Keratinocyte (primary cell): ENCODE results near the gene JAKMIP1. TPM values are rescaled to one million over a fixed set of nuclear protein-coding genes. Genes with fewer than 3 reads are reported as not detected.

Experiments used
- DNase-seq: peaks from one replicate; pipeline ENCODE4 v3.0.0-alpha.2; 2011; ENCODE audit warnings: low read depth, missing footprints, low spot score
- FAIRE-seq: peaks from 2 replicates; lab custom pipeline; 2011; peaks lifted over from hg19 to GRCh38; lab: Jason Lieb, UNC
- H2AFZ ChIP-seq: 2 replicates; pipeline ENCODE4 v1.6.0; 2012; ENCODE audit warnings: low read length, control low read depth, inconsistent platforms; ENCODE audit not compliant: control insufficient read depth
- H3K27ac ChIP-seq: 2 replicates; pipeline ENCODE4 v1.5.1; 2011; ENCODE audit warnings: low read length; ENCODE audit not compliant: control insufficient read depth, insufficient read depth
- H3K27me3 ChIP-seq: 3 replicates; pipeline ENCODE4 v1.6.0; 2011; ENCODE audit warnings: low read length; ENCODE audit not compliant: control insufficient read depth, insufficient read depth; ENCODE audit errors: extremely low read depth
- H3K36me3 ChIP-seq, 2 experiments: 2 replicates in 1 of 2; 3 replicates in 1 of 2; pipeline ENCODE4 v1.5.1; 2011; ENCODE audit warnings: low read length in 2 of 2, mild to moderate bottlenecking in 1 of 2; ENCODE audit not compliant: control insufficient read depth in 2 of 2, insufficient read depth in 2 of 2; ENCODE audit errors: extremely low read depth in 1 of 2
- H3K4me1 ChIP-seq: 3 replicates; pipeline ENCODE4 v1.5.1; 2011; ENCODE audit warnings: low read length; ENCODE audit not compliant: control insufficient read depth, insufficient read depth; ENCODE audit errors: extremely low read depth
- H3K4me2 ChIP-seq: 3 replicates; pipeline ENCODE4 v1.6.0; 2011; ENCODE audit warnings: low read depth, low read length; ENCODE audit not compliant: control insufficient read depth, insufficient read depth; ENCODE audit errors: extremely low read depth
- H3K4me3 ChIP-seq, 3 experiments: fragments of 200-600 bp in 1 of 3; sonication (generic) in 1 of 3; 2 replicates in 2 of 3; 3 replicates in 1 of 3; pipeline ENCODE4 v1.5.1; 2011 to 2016; ENCODE audit warnings: low read length in 3 of 3, mild to moderate bottlenecking in 3 of 3, control low read depth in 2 of 3, inconsistent platforms in 1 of 3, low read depth in 1 of 3, mixed read lengths in 1 of 3, mixed run types in 1 of 3, moderate library complexity in 1 of 3; ENCODE audit not compliant: control insufficient read depth in 2 of 3, insufficient read depth in 2 of 3; ENCODE audit errors: extremely low read depth in 1 of 3
- H3K79me2 ChIP-seq: 2 replicates; pipeline ENCODE4 v1.6.0; 2012; ENCODE audit warnings: low read length; ENCODE audit not compliant: control insufficient read depth, insufficient read depth
- H3K9ac ChIP-seq: 3 replicates; pipeline ENCODE4 v1.6.0; 2011; ENCODE audit warnings: low read length; ENCODE audit not compliant: control insufficient read depth, insufficient read depth; ENCODE audit errors: extremely low read depth
- H3K9me1 ChIP-seq: 3 replicates; pipeline ENCODE4 v1.6.0; 2011; ENCODE audit warnings: low read length; ENCODE audit not compliant: control insufficient read depth, insufficient read depth; ENCODE audit errors: extremely low read depth
- H3K9me3 ChIP-seq: 2 replicates; pipeline ENCODE4 v1.5.1; 2012; ENCODE audit warnings: low read depth, low read length; ENCODE audit not compliant: control insufficient read depth
- H4K20me1 ChIP-seq: 3 replicates; pipeline ENCODE4 v1.6.0; 2011; ENCODE audit warnings: low read length; ENCODE audit not compliant: control insufficient read depth, insufficient read depth; ENCODE audit errors: extremely low read depth
- EZH2 ChIP-seq: IDR thresholded peaks from one replicate; pipeline ENCODE4 v1.6.1; 2012; ENCODE audit warnings: inconsistent platforms, mild to moderate bottlenecking, low read length, moderate library complexity
- dilution Hi-C: fragments of 300-500 bp; cut with MboI; formaldehyde crosslinking; loops from one replicate; pipeline ENCODE4 v1.7.0; 2020; ENCODE audit warnings: low sequenced_read_pairs; ENCODE audit not compliant: extremely low pct_ligation_motif_present
- polyA plus RNA-seq, 5 experiments: library from polyadenylated mRNA; depleted of rRNA in 3 of 5; stranded (reverse) in 3 of 5; stranded (forward) in 1 of 5; unstranded in 1 of 5; fragments of >200 nt; gene quantifications; 1 replicate in 1 of 5; 2 replicates in 3 of 5; 3 replicates in 1 of 5; pipeline versions ENCODE4 v1.2.1 to v1.2.3, GENCODE V29; 2011 to 2012; ENCODE audit warnings: missing spikeins in 2 of 5, low read depth in 1 of 5, low replicate concordance in 1 of 5
- TF ChIP-seq, protein P1 (sequence below), 3 experiments: IDR thresholded peaks in 1 of 3; conservative IDR thresholded peaks in 1 of 3; optimal IDR thresholded peaks in 1 of 3; 2 replicates in 2 of 3; 3 replicates in 1 of 3; pipeline versions ENCODE3 to v1.5.1; 2011; ENCODE audit warnings: low read length in 3 of 3, mild to moderate bottlenecking in 3 of 3, moderate library complexity in 2 of 3, control low read depth in 1 of 3, inconsistent platforms in 1 of 3; ENCODE audit not compliant: insufficient read depth in 2 of 3; ENCODE audit errors: extremely low read depth in 1 of 3

The JAKMIP1 gene
- polyA plus RNA-seq, 1 donor (not counting 4 experiments of a cell fraction or from before 2014, with no cell fraction given): not detected

DNA sequence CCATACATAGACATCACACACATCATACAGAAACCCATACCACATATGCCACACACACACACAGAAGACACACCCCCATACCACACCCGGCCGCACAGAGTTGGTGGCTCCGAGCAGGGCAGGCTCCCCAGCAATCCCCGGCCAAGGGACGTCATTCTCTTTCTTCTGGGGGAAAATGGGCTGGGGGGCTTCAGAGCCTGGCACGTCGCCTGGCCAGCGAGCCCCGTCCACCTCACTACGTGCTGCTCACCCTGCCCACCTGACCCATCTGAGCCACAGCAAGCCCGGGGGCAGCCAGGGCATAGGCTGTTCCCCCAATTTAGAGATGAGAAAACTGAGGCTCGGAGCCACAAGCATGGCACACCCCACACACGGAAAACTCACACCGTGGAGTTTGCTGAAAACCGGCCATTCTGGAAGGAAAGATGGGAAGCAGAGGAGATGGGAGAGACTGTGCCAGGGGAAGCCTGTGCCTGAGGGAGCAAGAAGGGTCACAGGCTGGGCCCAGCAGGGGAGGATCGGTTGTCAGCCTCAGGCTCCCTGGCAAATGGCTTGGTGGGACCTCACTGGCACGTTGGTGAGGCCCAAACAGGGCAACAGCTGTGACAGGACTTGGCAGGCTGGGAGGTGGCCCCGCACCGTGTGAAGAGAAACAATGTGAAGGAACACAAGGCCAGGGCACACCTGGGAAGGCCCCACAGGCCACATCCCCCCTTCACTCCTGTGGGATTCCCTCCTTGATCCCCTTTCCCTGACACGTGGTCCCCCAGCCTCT is 73.2 kb downstream of the JAKMIP1 start:
- H3K9ac ChIP-seq: no peak overlapping the region
- no peaks in the 10 kb centered on the region for H3K79me2 ChIP-seq
- TF ChIP-seq EZH2: no peak
- TF ChIP-seq, protein P1, sequence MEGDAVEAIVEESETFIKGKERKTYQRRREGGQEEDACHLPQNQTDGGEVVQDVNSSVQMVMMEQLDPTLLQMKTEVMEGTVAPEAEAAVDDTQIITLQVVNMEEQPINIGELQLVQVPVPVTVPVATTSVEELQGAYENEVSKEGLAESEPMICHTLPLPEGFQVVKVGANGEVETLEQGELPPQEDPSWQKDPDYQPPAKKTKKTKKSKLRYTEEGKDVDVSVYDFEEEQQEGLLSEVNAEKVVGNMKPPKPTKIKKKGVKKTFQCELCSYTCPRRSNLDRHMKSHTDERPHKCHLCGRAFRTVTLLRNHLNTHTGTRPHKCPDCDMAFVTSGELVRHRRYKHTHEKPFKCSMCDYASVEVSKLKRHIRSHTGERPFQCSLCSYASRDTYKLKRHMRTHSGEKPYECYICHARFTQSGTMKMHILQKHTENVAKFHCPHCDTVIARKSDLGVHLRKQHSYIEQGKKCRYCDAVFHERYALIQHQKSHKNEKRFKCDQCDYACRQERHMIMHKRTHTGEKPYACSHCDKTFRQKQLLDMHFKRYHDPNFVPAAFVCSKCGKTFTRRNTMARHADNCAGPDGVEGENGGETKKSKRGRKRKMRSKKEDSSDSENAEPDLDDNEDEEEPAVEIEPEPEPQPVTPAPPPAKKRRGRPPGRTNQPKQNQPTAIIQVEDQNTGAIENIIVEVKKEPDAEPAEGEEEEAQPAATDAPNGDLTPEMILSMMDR (optimal IDR thresholded peaks at IDR 0.05 in 1 of 3, IDR thresholded peaks at IDR 0.05 in 1 of 3, conservative IDR thresholded peaks at IDR 0.05 in 1 of 3; ENCODE audit: extremely low read depth in 1 of 3, insufficient read depth in 2 of 3, low read length in 3 of 3): no peak
- no peak overlapping the region for H2AFZ ChIP-seq
- H3K9me1 ChIP-seq: no peaks in the 10 kb centered on the region
- dilution Hi-C loops: no loop called here
- no peaks in the 10 kb centered on the region for H3K4me1 ChIP-seq
- H3K27ac ChIP-seq: no peak overlapping the region
- H3K4me2 ChIP-seq: no peak overlapping the region
- DNase-seq (no peak), FAIRE-seq (no peak)
- no peak overlapping the region for H3K4me3 ChIP-seq
- H3K27me3 ChIP-seq: no peaks in the 10 kb centered on the region
- no peaks in the 10 kb centered on the region for H4K20me1 ChIP-seq
- no peaks in the 10 kb centered on the region for H3K36me3 ChIP-seq
- H3K9me3 ChIP-seq: peaks cover 4% of the 10 kb centered on the region

GRCh38 chr4:6125103-6125651 is 75.2 kb downstream of the JAKMIP1 start:
- dilution Hi-C loops: no loop called here

More at GRCh38 chr4:6125103-6125651, 75.2 kb downstream of the JAKMIP1 start:
- no peaks in the 10 kb centered on the region for H3K79me2 ChIP-seq
- H4K20me1 ChIP-seq: no peaks in the 10 kb centered on the region
- no peak for TF ChIP-seq EZH2
- TF ChIP-seq, protein P1 (optimal IDR thresholded peaks at IDR 0.05 in 1 of 3, IDR thresholded peaks at IDR 0.05 in 1 of 3, conservative IDR thresholded peaks at IDR 0.05 in 1 of 3; ENCODE audit: extremely low read depth in 1 of 3, insufficient read depth in 2 of 3, low read length in 3 of 3): no peak
- no peak overlapping the region for H3K27ac ChIP-seq
- H3K4me1 ChIP-seq: no peaks in the 10 kb centered on the region
- DNase-seq: no peak
- H3K27me3 ChIP-seq: no peaks in the 10 kb centered on the region
- no peak for FAIRE-seq
- no peak overlapping the region for H2AFZ ChIP-seq
- no peak overlapping the region for H3K4me3 ChIP-seq
- H3K9me1 ChIP-seq: no peaks in the 10 kb centered on the region
- peaks cover 4% of the 10 kb centered on the region for H3K9me3 ChIP-seq
- H3K9ac ChIP-seq: no peak overlapping the region
- H3K36me3 ChIP-seq: no peaks in the 10 kb centered on the region
- H3K4me2 ChIP-seq: no peak overlapping the region
